Right renal pelvis (tissue), 4 donors: ENCODE results near the gene ZFYVE27. TPM values are rescaled to one million over a fixed set of nuclear protein-coding genes. Genes with fewer than 3 reads are reported as not detected.

Experiments
- DNase-seq, 4 donors: peaks; one replicate each; pipeline ENCODE4 v3.0.0-alpha.2; 2013; ENCODE audit warnings: low read depth in 4 of 4, low spot score in 3 of 4, missing footprints in 1 of 4
- polyA plus RNA-seq, 4 donors: library from polyadenylated mRNA; unstranded; fragments of 120-200 nt; gene quantifications; one replicate each; pipeline ENCODE4 v1.2.1, GENCODE V29; 2013; ENCODE audit not compliant: insufficient read length in 4 of 4

ZFYVE27 gene
- polyA plus RNA-seq, 4 donors: 24.0 to 25.8 (median 24.9) TPM

GRCh38 chr10:97766996-97767924, 30.3 kb downstream of the ZFYVE27 start:
- no peak for DNase-seq

- DNase-seq: no peak
Measured at GRCh38 chr10:97768322-97769315, 31.7 kb downstream of the ZFYVE27 start.

GRCh38 chr10:97770255-97770654, 33.3 kb downstream of the ZFYVE27 start:
- DNase-seq: no peak

GRCh38 chr10:97771055-97771891, 34.3 kb downstream of the ZFYVE27 start:
- no peak for DNase-seq

- no peak for DNase-seq
Measured at GRCh38 chr10:97771913-97772823, 35.2 kb downstream of the ZFYVE27 start, which contains the start of gene SFRP5. Gene SFRP5, minus strand, starts transcription at chr10:97771999. Its CDS starts 166 bp downstream, at chr10:97771833.

- no peak for DNase-seq
Measured at GRCh38 chr10:97773096-97773495, 36.2 kb downstream of the ZFYVE27 start.

GRCh38 chr10:97774811-97775294, 37.9 kb downstream of the ZFYVE27 start:
- no peak for DNase-seq

- no peak for DNase-seq
Measured at GRCh38 chr10:97777143-97777542, 40.2 kb downstream of the ZFYVE27 start.

GRCh38 chr10:97778452-97779302, 41.7 kb downstream of the ZFYVE27 start:
- no peak for DNase-seq

GRCh38 chr10:97779492-97779891, 42.6 kb downstream of the ZFYVE27 start:
- no peak for DNase-seq

GRCh38 chr10:97779975-97780374, 43.0 kb downstream of the ZFYVE27 start:
- no peak for DNase-seq

GRCh38 chr10:97780841-97781617, 44.1 kb downstream of the ZFYVE27 start:
- DNase-seq: no peak

GRCh38 chr10:97781618-97782331, 44.8 kb downstream of the ZFYVE27 start:
- DNase-seq: no peak

- no peak for DNase-seq
Measured at GRCh38 chr10:97782455-97783228, 45.7 kb downstream of the ZFYVE27 start.

- no peak for DNase-seq
Measured at GRCh38 chr10:97784200-97784810, 47.4 kb downstream of the ZFYVE27 start.
